ENCODE measurements around the gene SBDS.
"Not testable (repeated sequence)": the region's sequence is repeated elsewhere in the genome, so short reads cannot be mapped to it uniquely, and the experiment has no call there.

- not testable (repeated sequence) for TF ChIP-seq EP300, CTCF, POLR2AphosphoS5, POLR2A (IDR thresholded peaks at IDR 0.05)
Measured at GRCh38 chr7:67036432-67037395, 41.3 kb upstream of the SBDS start.

Measured in upper lobe of left lung (tissue), 4 donors.